HG02938 (cell line): ENCODE measurements around the gene CUL9.
A peak's percentile ranks its signal among the peaks of the same experiment; 100 is the strongest.
"Not testable (repeated sequence)": the region's sequence is repeated elsewhere in the genome, so short reads cannot be mapped to it uniquely, and the experiment has no call there.

Source experiments
- ATAC-seq: cut with Tn5 transposase; IDR thresholded peaks from one replicate; pipeline ENCODE4 v1.9.1; 2021; ENCODE audit warnings: mild to moderate bottlenecking, moderate library complexity; ENCODE audit not compliant: unreplicated experiment

The CUL9 gene

DNA sequence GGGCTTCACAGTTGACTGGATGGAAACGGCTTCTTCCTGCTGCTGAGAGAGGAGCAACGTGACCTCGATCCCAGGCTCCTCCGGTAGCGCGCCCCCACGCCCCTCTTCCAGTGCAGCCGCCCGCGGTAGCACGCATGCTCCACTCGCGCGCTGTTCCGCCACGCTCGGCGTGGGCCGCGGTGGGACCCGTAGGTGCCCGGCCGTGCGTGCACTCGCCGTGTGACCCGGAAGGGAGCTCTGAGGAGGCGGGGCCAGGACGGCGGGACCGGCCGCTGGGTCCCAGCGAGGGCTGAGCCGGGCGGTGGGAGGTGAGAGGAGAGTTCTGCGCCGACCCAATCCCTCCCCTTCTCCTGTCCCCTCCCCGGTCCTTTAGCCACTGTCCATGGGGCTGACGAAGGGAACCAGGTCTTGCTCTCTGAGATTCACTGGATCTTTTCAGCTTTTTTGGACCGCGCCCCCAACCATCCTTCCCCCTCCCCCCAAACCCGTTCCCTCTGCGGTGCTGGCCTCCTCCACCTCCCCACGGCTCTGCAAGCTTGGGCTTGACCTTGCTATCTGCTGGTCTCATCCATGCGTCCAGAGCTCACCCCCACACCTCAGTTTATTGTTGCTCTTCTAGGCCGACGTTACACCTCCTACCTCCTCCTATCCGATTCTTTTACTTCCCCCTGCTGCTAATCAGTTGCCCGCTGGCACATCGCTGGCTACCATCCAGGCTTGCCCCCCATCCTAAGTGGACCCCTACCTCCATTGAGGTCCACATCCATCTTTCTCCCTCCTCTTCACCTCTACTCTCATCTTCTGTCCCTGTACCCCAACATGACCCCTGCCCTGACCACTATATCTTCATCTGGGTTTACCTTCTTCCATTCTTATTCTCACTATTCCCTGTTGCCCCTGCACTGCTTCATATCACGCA is at the start of gene CUL9:
TSS of gene CUL9 (plus strand) at position 255 of the 919 bp plus-strand sequence. CDS start 2,115 bp downstream, outside the sequence.
- peak; percentile 86 for ATAC-seq

DNA sequence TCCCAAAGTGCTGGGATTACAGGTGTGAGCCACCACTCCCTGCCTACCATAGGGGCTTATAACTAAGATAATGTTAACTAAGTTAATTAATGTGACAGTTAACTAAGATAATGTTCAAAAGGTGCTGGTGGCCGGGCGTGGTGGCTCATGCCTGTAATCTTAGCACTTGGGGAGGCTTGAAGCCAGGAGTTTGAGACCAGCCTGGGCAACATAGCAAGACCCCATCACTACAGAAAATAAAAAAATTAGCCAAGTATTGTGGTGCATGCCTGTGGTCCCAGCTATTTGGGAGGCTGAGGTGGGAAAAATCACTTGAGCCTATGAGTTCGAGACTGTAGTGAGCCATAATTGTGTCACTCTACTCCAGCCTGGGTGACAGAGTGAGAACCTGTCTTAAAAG is 43.7 kb upstream of the CUL9 start:
- ATAC-seq: no peak

DNA sequence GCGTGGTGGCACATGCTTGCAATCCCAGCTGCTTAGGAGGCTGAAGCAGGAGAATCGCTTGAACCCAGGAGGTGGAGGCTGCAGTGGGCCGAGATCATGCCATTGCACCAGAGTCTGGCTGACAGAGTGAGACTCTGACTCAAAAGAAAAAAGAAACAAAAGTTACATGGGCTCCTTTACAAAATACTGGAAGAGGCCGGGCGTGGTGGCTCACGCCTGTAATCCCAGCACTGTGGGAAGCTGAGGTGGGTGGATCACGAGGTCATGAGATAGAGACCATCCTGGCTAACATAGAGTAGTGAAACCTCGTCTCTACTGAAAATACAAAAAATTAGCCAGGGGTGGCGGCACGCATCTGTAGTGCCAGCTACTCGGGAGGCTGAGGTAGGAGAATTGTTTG is 42.0 kb upstream of the CUL9 start:
- ATAC-seq: not testable (repeated sequence)

DNA sequence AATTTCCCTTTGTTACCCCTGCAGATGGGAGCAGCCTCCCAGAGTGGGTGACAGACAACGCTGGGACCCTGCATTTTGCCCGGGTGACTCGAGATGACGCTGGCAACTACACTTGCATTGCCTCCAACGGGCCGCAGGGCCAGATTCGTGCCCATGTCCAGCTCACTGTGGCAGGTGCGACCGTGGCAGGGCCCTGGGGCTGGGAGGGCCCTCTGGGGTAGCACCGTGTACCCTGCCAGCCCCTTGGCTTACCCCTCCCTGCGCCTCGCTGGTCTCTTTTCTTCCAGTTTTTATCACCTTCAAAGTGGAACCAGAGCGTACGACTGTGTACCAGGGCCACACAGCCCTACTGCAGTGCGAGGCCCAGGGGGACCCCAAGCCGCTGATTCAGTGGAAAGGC is 40.4 kb upstream of the CUL9 start:
- no peak for ATAC-seq

DNA sequence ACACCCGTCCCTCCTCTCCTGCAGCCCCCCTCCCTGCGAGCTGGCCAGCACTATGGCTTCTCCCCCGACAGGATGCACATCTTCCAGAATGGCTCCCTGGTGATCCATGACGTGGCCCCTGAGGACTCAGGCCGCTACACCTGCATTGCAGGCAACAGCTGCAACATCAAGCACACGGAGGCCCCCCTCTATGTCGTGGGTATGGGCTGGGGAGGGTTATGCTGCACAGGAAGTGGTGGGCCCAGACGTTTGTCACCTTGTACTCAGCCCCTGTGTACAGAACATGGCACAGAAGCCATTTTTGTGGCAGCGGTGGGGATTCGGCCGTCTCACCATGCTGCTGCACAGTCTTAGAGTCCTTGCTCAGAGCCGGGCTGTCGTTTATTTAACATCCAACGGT is 39.9 kb upstream of the CUL9 start:
- ATAC-seq: no peak

DNA sequence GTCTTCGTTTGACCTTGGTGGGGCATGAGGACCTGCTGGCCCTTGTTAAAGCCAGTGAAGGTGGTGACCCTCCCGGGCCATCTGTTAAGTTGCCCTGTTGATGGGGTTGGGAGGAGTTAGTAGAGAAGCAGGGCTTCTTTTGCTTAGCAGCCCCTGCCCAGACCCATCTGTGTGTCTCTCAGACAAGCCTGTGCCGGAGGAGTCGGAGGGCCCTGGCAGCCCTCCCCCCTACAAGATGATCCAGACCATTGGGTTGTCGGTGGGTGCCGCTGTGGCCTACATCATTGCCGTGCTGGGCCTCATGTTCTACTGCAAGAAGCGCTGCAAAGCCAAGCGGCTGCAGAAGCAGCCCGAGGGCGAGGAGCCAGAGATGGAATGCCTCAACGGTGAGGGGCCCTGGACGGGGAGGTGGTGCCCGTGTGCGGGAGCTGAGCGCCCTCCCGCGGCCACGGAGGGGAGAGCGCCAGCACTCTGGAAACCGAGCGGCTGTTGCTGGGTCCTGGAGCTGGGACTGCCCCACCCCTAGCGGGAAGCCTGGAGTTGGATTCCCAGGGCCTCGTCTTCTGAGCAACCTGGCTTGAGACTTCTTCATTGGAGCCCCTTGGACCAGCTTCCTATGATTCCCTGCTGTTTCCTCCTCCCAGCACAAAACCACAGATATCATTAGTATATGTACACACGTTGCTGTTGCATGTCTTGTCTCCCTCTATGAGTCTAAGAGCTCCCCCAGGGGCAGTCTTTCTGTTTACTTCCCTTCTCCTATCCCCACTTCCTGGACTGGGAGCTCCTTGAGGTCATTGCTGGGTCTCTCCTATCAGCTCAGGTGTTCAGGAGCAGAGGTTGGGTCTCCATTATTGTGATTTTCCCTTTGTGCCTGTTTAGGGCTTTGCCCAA is 38.5 kb upstream of the CUL9 start:
- no peak for ATAC-seq

DNA sequence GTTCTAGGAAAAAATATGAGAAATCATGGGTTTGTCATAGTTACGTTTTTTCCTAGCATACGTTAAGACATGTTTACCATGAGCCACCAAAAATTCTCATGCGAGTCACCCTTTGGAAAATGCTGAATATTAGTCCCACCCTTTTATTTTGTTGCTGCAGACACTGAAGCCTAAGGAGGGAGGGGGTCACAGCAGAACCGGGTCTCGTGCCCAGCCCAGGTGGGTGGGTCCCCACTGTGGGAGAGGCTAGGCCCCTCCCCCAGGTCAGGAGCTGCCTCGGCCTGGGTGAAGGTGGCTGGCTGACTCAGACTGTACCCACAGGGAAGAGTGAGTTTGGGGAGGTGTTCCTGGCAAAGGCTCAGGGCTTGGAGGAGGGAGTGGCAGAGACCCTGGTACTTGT is 37.1 kb upstream of the CUL9 start:
- ATAC-seq: no peak

DNA sequence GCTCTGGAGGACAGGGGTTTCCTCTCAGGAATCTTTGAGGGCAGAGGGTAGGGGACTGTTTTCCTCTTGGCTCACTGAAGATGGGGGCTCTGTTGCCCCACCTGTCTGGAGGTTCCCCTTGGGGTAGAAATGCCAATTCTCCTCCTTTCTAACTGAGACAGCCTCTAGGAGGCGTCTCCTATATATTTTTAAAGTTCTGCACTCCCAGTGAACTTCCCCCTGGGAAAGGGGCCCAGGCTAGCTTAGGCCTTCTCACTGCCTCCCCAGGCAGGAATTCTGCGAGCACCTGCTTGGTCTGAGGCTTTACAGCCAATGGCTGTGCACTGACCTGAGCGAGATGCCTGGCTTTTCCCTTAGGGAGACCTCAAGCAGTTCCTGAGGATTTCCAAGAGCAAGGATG is 35.7 kb upstream of the CUL9 start:
- ATAC-seq: no peak

DNA sequence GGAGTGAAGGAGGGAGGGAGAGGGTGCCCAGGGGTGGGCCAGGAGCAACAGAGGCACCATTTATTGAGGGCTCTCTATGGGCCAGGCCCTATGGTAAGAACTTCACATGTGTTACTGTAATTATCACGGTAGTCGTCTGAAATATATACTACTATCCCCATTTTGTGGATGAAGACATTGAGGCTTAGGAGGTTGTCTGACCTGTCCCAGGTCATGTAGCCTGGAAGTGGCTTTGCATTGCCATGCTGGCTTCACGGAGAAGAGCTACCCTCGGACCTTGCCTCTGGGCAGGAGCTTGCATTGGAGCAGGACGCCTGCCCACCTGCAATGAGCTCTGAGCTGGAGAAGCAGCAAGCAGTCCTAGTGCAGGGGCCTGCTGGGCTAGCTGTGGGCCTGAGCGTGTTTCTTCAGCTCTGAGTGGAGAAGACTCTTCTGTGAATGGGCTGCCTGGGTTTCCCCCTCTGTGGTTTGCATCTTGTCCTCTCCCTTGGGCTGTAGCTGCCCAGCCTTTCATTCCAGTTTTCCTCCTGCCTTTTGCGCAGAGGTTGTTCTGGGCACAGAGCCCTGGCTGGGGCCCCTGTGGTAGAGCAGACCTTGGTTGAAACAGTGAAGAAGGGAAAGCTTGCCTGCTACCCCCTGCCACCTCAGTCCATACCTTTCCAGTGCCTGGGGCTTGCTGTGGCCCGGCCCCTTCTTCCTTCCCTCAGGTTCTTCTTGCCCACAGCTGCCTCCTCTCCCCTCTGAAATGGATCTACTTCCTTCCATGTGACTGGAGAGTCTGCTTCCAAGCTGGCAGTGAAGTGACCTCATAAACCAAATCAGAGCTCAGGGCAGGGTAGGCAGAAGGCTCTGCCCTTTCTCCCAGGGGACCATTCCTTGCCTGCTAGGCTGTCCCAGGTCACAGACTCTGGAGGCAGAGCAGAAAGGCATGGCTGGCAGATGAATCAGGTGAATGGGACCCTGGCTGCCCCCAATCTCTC is 35.0 kb upstream of the CUL9 start:
- no peak for ATAC-seq

DNA sequence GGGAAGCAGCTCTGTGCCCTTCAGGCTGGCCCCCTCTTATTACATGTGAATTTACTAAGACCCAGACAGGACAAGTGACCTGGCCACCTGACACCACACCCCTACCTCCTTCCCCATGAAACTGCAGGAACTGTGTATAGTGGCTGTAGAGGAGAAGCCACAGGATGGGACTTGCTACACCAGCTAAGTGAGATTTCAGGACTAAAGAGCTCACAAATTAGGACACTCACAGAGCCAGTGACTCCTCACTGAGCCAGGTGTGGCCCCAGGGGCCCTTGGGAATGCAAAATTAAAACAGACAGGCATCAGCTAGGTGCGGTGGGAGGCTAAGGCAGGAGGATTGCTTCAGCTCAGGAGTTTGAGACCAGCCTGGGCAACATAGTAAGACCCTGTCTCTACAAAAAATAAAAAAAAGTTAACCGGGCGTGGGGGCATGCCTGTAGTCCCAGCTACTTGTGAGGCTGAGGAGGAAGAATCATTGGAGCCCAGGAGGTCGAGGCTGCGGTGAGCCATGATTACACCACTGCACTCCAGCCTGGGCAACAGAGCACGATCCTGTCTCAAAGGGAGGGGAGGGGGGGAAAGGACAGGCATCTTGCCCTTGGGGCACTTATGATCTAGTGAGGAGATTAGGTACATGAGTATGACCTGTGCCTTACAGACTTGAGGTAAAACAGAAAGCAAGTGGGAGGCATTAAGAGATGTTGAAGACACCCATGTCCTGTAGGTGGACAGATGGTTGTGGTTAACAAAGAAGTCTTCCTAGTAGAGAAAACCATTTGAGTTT is 34.1 kb upstream of the CUL9 start:
- no peak for ATAC-seq

DNA sequence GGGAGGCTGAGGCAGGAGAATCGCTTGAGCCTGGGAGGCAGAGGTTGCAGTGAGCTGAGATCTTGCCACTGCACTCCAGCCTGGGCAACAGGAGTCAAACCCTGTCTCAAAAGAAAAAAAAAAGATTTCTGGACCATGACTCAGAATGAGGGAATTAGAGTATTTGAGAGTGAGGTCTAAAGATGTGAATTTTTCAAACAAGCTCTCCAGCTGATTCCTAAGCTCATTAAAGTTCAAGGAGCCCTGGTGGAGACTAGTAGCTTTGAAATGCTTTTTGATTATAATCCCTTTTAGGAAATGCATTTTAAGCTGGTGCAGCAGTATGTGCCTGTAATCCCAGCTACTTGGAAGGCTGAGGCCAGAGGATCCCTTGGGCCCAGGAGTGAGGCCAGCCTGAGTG is 32.7 kb upstream of the CUL9 start:
- no peak for ATAC-seq

DNA sequence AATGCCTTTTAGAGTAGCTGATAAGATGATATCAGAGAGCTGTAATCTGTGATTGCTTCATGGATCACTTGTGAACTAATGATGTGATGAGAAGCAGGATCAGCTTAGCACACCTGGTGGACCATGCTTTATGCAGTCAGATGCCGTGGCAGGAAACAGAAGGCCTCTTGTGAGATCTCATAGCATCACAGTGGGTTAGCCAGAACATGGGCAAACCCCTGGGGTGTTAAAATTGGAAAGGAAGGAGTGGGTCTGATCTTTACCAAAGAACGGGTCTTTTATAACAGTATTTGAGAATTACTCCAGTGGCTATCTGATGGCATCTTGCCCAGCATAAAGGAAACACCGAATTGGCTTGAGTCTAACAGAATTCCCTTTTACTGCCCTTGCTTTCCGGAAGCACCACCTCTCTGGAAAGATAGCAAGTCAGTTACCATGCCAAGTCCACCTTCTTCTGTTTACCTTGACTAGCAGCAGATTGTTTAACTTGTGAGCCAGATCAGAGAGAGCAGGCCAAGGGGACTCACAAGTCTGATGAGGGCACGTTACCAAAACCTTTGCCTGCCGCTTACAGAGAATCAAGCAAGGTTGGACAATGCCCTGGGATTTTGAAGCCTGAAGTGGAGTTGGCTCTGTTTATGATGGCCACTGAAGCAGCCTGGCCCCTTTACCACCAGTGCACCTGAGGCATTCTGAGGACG is 31.8 kb upstream of the CUL9 start:
- ATAC-seq: no peak

DNA sequence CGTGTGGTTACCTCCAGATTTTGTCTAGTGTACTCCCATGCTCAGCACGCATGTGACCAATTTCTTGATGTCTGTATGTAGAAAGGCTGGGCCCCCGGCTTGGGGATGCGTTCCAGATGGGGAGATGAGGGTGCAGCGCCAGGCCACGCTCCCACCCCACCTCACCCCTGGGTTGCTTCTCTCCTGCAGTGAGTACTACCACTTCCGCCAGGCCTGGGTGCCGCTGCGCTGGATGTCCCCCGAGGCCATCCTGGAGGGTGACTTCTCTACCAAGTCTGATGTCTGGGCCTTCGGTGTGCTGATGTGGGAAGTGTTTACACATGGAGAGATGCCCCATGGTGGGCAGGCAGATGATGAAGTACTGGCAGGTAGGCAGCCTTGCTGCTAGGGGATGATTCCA is 22.4 kb upstream of the CUL9 start:
- ATAC-seq: no peak

DNA sequence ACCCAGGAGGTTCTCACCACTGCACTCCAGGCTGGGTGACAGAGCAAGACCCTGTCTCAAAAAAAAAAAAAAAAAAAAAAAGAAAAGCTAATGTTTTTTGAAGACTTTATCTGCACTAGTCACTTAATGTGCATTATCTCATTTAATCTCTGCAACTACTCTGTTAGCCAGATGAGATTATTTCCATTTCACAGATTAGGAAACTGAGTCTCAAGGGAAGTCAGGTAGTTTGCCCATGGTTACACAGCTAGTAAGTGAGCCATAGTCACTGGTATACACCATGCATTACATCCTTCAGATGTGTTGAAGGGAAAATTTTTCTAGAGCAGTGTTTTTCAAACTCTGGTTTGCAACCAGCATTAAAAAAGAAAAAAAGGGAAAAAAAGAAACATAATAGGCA is 18.1 kb upstream of the CUL9 start:
- no peak for ATAC-seq

DNA sequence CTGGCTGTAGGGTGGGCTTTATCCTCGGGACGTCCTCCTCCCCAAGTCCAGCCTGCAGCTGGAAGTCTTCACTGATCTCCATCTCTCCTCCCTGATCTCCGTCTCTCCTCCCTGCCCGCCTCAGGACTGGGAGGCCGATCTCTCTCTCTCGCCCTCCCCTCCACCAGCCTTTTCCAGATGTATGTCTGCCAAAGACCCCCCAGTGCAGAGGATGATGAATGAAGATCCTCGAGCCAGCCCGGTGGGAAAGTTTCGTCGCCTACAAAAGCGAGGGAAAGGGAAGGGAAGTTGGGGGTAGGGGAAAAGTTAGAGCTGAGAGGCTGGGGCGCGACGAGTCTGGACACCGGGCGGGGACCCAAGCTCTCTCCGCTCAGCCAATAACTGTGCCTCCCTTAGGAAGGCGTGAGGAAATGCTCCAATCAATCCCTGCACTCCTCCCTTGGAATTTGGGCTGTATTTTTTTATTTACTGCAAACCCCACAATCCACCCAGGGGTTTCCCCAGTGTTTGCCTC is 11.5 kb upstream of the CUL9 start:
- ATAC-seq: no peak

DNA sequence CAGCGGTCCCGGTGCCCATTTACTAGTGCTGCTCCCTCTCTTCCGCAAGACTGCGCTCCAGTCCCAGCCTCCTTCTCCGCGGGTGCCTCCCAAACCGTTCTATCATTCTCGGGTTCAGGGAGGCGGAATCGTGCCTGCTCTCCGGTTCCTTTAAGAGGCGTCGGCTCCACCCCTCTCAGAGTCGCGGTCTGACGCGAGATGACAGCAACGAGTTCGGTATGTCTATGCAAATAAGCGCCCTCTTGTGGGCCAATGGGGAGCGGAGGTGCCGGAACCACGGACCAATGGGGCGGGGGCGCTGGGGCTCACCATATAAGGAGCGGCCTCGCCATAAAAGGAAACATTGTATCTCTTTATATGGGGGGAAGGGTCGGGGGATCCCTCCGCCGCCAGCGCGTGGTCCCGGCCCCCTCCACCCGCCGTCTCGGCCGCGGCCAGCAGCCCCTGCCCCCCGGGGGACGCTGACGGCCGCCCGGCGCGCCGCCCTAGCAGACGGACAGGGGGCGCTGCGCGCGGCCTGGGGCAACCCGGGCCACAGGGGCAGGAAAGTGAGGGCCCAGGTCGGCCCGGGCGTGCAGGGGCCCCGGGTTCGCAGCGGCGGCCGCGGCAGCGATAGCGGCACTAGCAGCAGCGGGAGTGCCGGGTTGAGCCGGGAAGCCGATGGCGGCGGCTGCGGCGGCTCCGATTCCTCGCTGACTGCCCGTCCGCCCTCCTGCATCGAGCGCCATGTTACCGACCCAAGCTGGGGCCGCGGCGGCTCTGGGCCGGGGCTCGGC is 10.9 kb upstream of the CUL9 start, which contains the start of gene SRF:
TSS of gene SRF (plus strand) at position 339 of the 776 bp plus-strand sequence. CDS start at position 727, 388 bp downstream.
- ATAC-seq: peak; percentile 58

DNA sequence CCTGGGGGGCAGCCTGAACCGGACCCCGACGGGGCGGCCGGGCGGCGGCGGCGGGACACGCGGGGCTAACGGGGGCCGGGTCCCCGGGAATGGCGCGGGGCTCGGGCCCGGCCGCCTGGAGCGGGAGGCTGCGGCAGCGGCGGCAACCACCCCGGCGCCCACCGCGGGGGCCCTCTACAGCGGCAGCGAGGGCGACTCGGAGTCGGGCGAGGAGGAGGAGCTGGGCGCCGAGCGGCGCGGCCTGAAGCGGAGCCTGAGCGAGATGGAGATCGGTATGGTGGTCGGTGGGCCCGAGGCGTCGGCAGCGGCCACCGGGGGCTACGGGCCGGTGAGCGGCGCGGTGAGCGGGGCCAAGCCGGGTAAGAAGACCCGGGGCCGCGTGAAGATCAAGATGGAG is 10.3 kb upstream of the CUL9 start:
- no peak for ATAC-seq
